Measurements from ENCODE around the gene TEAD1.

TEAD1 gene

DNA sequence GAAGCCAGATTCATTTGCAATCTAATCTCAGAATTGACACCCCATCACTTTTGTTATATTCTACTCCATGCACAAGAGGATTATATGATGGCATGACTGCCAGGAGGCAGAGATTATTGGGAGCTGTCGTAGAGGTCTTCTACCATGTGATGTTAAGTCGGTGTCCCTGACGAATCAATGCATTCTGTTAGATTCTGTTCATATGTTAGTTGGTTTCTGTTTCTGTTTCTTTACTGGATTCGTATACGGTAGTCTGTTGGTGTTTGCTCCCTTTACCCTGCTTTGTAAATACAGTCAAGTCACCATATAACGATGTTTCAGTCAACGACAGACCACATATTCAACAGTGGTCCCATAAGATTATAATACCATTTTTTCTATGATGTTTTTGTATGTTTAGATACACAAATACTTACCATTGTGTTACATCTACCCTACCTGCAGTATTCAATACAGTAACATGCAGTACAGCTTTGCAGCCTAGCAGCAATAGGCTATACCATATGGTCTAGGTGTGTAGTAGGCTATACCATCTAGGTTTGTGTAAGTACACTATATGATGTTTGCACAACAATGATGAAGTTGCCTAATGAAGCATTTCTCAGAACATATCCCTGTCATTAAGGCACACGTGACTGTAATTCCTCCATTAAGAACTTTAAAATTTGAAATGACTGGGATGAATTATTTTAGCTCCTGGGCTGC is 312.1 kb downstream of the TEAD1 start:
- TF ChIP-seq FOXP2 (optimal IDR thresholded peaks at IDR 0.05; ENCODE audit: borderline replicate concordance, extremely low read depth, extremely low read length, insufficient read depth), result no peak
- TF ChIP-seq SIN3A (IDR thresholded peaks at IDR 0.05; ENCODE audit: borderline replicate concordance, insufficient read depth, low read length), result no peak
- no peak for TF ChIP-seq TAF1 (IDR thresholded peaks at IDR 0.05; ENCODE audit: borderline replicate concordance, insufficient read depth, low read length)
- 0 out of 2 replicates have a peak, but pooled peaks have one; percentile 55 for TF ChIP-seq POLR2AphosphoS5 (IDR thresholded peaks at IDR 0.05; ENCODE audit: low read depth, low read length)
- TF ChIP-seq, protein P1, sequence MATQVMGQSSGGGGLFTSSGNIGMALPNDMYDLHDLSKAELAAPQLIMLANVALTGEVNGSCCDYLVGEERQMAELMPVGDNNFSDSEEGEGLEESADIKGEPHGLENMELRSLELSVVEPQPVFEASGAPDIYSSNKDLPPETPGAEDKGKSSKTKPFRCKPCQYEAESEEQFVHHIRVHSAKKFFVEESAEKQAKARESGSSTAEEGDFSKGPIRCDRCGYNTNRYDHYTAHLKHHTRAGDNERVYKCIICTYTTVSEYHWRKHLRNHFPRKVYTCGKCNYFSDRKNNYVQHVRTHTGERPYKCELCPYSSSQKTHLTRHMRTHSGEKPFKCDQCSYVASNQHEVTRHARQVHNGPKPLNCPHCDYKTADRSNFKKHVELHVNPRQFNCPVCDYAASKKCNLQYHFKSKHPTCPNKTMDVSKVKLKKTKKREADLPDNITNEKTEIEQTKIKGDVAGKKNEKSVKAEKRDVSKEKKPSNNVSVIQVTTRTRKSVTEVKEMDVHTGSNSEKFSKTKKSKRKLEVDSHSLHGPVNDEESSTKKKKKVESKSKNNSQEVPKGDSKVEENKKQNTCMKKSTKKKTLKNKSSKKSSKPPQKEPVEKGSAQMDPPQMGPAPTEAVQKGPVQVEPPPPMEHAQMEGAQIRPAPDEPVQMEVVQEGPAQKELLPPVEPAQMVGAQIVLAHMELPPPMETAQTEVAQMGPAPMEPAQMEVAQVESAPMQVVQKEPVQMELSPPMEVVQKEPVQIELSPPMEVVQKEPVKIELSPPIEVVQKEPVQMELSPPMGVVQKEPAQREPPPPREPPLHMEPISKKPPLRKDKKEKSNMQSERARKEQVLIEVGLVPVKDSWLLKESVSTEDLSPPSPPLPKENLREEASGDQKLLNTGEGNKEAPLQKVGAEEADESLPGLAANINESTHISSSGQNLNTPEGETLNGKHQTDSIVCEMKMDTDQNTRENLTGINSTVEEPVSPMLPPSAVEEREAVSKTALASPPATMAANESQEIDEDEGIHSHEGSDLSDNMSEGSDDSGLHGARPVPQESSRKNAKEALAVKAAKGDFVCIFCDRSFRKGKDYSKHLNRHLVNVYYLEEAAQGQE (IDR thresholded peaks at IDR 0.05; ENCODE audit: insufficient read depth in 1 of 2, low read depth in 2 of 2, low read length in 2 of 2), result no peak

DNA sequence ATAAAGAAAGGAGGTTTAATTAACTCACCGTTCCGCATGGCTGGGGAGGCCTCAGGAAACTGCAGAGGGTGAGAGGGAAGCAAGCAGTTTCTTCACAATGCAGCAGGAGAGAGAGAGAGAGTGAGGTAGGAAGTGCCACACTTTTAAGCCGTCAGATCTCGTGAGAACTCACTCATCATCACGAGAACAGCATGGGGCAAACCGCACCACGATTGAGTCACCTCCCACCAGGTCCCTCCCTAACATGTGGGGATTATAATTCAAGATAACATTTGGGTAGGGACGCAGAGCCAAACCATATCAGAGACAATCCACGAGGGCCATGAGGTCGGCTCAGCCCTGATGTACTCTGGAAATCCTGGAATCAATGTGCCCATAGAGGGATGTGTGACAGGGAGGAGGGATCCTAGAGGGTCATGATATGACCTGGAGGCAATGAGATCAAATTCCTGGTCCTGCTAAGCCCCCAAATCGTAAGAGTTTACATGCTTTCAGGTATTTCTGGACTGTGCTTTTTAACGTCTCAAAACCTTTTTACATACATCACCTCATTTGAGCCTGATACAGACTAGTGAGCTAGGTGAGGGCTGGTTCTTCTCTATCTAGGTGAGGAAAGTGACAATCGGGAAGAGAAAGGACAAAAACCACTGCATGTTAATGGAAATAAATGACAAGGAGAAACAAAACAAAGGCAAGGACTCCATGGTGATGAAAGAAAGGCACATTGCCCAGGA is 315.4 kb downstream of the TEAD1 start:
- TF ChIP-seq TAF1 (IDR thresholded peaks at IDR 0.05; ENCODE audit: borderline replicate concordance, insufficient read depth, low read length) (peak; percentile 89; the same call in 1 of the 2 replicates), SIN3A (IDR thresholded peaks at IDR 0.05; ENCODE audit: borderline replicate concordance, insufficient read depth, low read length) (peak; percentile 65; the same call in 1 of the 2 replicates), POLR2AphosphoS5 (IDR thresholded peaks at IDR 0.05; ENCODE audit: low read depth, low read length) (peak; percentile 97), FOXP2 (optimal IDR thresholded peaks at IDR 0.05; ENCODE audit: borderline replicate concordance, extremely low read depth, extremely low read length, insufficient read depth) (no peak)
- TF ChIP-seq, protein P1 (IDR thresholded peaks at IDR 0.05; ENCODE audit: insufficient read depth in 1 of 2, low read depth in 2 of 2, low read length in 2 of 2), result peak in 1 of 2 experiments; percentile 49; a peak in 1 of 4 replicates

DNA sequence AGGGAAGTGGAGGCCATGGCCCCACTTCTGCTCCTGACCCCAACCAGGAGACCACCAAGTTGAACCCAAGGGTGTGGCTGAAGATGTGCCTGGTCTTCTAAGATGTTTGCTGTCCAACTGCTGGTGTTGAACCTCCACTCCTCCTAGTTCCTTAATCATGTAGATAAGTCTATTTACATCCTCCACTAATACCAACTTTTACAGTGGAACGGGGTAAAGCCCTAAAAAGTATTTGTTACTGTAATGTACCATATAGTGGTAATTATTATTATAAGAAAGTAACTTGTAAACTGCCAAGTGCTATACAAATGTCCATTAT is 315.9 kb downstream of the TEAD1 start:
- TF ChIP-seq FOXP2 (optimal IDR thresholded peaks at IDR 0.05; ENCODE audit: borderline replicate concordance, extremely low read depth, extremely low read length, insufficient read depth), result no peak
- no peak for TF ChIP-seq SIN3A (IDR thresholded peaks at IDR 0.05; ENCODE audit: borderline replicate concordance, insufficient read depth, low read length)
- no peak for TF ChIP-seq TAF1 (IDR thresholded peaks at IDR 0.05; ENCODE audit: borderline replicate concordance, insufficient read depth, low read length)
- TF ChIP-seq, protein P1 (IDR thresholded peaks at IDR 0.05; ENCODE audit: insufficient read depth in 1 of 2, low read depth in 2 of 2, low read length in 2 of 2), result no peak
- no peak for TF ChIP-seq POLR2AphosphoS5 (IDR thresholded peaks at IDR 0.05; ENCODE audit: low read depth, low read length)

DNA sequence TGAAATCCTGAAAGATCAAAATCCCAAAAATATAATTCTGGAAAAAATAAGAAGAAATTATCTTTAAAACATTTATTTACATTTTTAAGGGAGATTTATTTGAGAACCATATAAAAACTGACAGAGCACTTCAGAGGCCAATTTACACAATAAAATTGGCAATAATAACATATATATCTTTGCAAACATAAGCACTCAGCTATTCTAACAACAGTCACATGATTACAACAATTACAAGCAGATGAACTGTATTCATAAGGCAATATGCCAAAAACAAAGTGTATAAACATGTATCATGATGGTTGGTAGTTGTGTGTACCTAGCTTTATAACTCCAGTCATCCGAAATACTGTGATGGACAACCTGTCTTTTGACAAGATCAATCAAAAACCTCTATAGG is 317.2 kb downstream of the TEAD1 start:
- TF ChIP-seq TAF1 (IDR thresholded peaks at IDR 0.05; ENCODE audit: borderline replicate concordance, insufficient read depth, low read length) (no peak), SIN3A (IDR thresholded peaks at IDR 0.05; ENCODE audit: borderline replicate concordance, insufficient read depth, low read length) (no peak), FOXP2 (optimal IDR thresholded peaks at IDR 0.05; ENCODE audit: borderline replicate concordance, extremely low read depth, extremely low read length, insufficient read depth) (no peak)
- TF ChIP-seq, protein P1 (IDR thresholded peaks at IDR 0.05; ENCODE audit: insufficient read depth in 1 of 2, low read depth in 2 of 2, low read length in 2 of 2), result no peak
